Body of pancreas (tissue), 4 donors: Measurements from ENCODE around the gene CYP4F2.

Source experiments
- CTCF ChIP-seq, 7 experiments: fragments of 450-650 bp in 4 of 7; fragments of 200-600 bp in 3 of 7; sonication (generic) in 3 of 7; IDR thresholded peaks; one replicate each; pipeline ENCODE4 v1.5.1; 2016 to 2019; ENCODE audit warnings: antibody characterized with exemption in 7 of 7
- POLR2A ChIP-seq, 3 donors: fragments of 450-650 bp; IDR thresholded peaks; one replicate each; pipeline ENCODE4 v1.6.1; 2016; ENCODE audit warnings: antibody characterized with exemption in 3 of 3, mild to moderate bottlenecking in 2 of 3

DNA sequence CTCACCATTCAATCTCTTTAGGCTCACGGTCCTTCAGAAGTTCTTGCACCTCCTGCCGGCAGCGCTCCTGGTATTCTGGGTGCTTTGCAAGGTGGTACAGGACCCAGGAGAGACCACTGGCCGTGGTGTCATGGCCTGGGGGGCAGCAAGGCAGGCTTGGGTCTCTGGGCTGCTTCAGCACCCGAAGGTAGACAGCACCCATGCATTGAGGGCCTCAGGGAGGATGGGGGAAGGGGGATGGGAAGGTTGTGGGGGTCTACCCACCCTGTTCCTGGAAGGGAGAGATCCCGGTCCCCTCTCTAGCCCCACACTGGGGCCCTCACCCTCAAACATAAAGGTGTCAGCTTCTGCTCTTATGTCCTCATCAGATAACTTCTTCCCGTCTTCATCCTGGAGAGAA is 12.0 kb downstream of the CYP4F2 start:
- TF ChIP-seq CTCF (IDR thresholded peaks at IDR 0.05) (no peak), POLR2A (IDR thresholded peaks at IDR 0.05) (no peak)
